Progenitor cell of endocrine pancreas (in vitro differentiated cells): ENCODE measurements around the gene SRP14. TPM values are rescaled to one million over a fixed set of nuclear protein-coding genes. Genes with fewer than 3 reads are reported as not detected.

Experiments used
- DNase-seq: peaks from one replicate; pipeline ENCODE4 v3.0.0; 2021; ENCODE audit warnings: low spot score; ENCODE audit not compliant: unreplicated experiment
- H3K27ac Mint-ChIP-seq: 2 replicates; pipeline ENCODE4 v1.8.0; 2021; ENCODE audit warnings: mild to moderate bottlenecking, moderate library complexity, mixed read lengths
- H3K27me3 Mint-ChIP-seq: 2 replicates; pipeline ENCODE4 v1.8.0; 2021; ENCODE audit warnings: mixed read lengths
- H3K36me3 Mint-ChIP-seq: 2 replicates; pipeline ENCODE4 v1.8.0; 2022; ENCODE audit warnings: mixed read lengths; ENCODE audit not compliant: insufficient read depth
- H3K4me1 Mint-ChIP-seq: 2 replicates; pipeline ENCODE4 v1.8.0; 2021; ENCODE audit warnings: low read depth, mixed read lengths
- H3K4me3 Mint-ChIP-seq: 2 replicates; pipeline ENCODE4 v1.8.0; 2021; ENCODE audit warnings: low read depth, mild to moderate bottlenecking, moderate library complexity, mixed read lengths
- H3K9me3 Mint-ChIP-seq: 2 replicates; pipeline ENCODE4 v1.8.0; 2021; ENCODE audit warnings: low read depth, mixed read lengths
- total RNA-seq: library from RNA; stranded (reverse); gene quantifications from 2 replicates; pipeline ENCODE4 v1.2.1, GENCODE V29; 2021
- TF ChIP-seq, protein P1 (sequence below): fragments of 200-600 bp; sonication (generic); IDR thresholded peaks from one replicate; pipeline ENCODE4 v1.5.0; 2021; ENCODE audit warnings: antibody characterized with exemption, mild to moderate bottlenecking; ENCODE audit not compliant: unreplicated experiment

Gene SRP14
- total RNA-seq, 1 donor from 2014 or later, result 282 TPM

GRCh38 chr15:40032125-40032839 is 6.7 kb downstream of the SRP14 start:
- Mint-ChIP-seq H3K36me3 (peaks cover 22% of the 10 kb centered on the region), H3K27me3 (no peaks in the 10 kb centered on the region), H3K4me3 (no peak overlapping the region), H3K9me3 (no peaks in the 10 kb centered on the region), H3K27ac (peak overlapping the region; percentile 9), H3K4me1 (peaks cover 5% of the 10 kb centered on the region)
- no peak for DNase-seq
- TF ChIP-seq, protein P1, sequence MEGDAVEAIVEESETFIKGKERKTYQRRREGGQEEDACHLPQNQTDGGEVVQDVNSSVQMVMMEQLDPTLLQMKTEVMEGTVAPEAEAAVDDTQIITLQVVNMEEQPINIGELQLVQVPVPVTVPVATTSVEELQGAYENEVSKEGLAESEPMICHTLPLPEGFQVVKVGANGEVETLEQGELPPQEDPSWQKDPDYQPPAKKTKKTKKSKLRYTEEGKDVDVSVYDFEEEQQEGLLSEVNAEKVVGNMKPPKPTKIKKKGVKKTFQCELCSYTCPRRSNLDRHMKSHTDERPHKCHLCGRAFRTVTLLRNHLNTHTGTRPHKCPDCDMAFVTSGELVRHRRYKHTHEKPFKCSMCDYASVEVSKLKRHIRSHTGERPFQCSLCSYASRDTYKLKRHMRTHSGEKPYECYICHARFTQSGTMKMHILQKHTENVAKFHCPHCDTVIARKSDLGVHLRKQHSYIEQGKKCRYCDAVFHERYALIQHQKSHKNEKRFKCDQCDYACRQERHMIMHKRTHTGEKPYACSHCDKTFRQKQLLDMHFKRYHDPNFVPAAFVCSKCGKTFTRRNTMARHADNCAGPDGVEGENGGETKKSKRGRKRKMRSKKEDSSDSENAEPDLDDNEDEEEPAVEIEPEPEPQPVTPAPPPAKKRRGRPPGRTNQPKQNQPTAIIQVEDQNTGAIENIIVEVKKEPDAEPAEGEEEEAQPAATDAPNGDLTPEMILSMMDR, result no peak

GRCh38 chr15:40031300-40031699 is 7.7 kb downstream of the SRP14 start:
- H3K27ac Mint-ChIP-seq, result peak overlapping the region; percentile 9

DNA sequence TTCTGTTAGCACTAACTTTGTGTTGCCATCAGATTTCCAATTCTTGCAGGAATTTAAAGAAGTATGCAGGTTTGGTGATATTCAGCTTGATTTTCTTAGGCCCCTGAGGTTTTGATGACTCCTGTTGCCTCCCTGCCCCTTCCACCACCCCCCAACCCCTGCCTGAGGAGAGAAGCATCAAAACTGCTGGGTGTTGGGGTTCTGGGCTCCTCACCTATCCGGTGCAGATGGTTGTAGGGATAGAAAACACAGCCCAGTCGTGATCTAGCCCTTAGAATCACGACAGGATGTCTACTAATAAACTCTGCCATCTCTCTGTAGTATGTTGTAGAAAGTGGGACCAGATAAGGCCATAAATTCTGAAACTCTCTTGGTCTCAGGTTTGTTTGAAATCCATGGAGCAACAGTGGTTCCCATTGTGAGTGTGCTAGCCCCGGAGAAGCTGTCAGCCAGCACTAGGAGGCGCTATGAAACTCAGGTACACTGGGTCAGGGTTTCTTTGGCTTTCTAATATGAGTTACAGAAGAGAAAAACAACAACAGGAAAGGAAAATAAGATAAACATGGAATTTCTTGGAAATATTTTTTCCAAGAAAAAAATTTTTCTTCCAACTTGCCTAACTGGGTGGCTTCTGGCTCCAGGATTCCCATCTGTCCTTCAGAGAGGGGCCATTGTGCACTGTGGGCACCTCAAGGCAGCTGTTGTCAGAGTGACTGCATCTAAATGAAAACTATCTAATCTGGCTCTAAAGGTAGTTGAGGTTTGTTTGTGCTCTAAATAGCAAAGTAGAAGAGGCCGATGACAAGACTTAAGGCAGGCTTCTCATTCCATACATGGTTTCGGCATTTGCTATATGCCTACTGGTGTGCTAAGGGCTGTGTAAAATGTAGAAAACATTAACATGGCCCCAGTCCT is 8.7 kb downstream of the SRP14 start:
- Mint-ChIP-seq H3K4me1 (no peaks in the 10 kb centered on the region), H3K4me3 (no peak overlapping the region), H3K36me3 (peaks cover 18% of the 10 kb centered on the region), H3K27ac (peak overlapping the region; percentile 44), H3K27me3 (no peaks in the 10 kb centered on the region), H3K9me3 (no peaks in the 10 kb centered on the region)
- no peak for DNase-seq
- TF ChIP-seq, protein P1, result peak; percentile 65

More at GRCh38 chr15:40031300-40031699, 7.7 kb downstream of the SRP14 start:
- TF ChIP-seq, protein P1, result no peak
- Mint-ChIP-seq H3K9me3 (no peaks in the 10 kb centered on the region), H3K4me3 (no peak overlapping the region), H3K36me3 (peaks cover 18% of the 10 kb centered on the region), H3K27me3 (no peaks in the 10 kb centered on the region), H3K4me1 (no peaks in the 10 kb centered on the region)
- DNase-seq, result no peak

DNA sequence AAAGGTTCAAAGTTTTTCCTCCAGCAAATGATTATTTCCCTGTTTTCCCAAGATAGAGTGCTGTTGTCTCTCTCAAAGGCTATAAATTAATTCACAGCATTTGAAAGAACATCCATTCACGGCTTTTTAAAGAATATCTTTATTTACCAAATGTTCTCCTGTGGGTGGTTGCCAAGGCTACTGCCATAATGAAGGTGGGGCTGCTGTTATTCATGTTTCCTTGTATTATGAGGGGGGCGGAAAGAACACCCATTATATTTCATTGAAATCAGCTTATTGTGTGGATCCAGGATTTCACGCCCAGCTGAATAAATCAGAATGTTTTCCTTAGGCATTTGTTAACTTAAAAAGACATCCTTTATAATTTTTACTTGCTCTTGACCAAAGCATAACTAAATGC is 10.1 kb downstream of the SRP14 start:
- H3K27ac Mint-ChIP-seq, result peak overlapping the region; percentile 25
- H3K36me3 Mint-ChIP-seq, result peaks cover 12% of the 10 kb centered on the region
- no peak for DNase-seq
- H3K4me3 Mint-ChIP-seq, result no peak overlapping the region
- H3K9me3 Mint-ChIP-seq, result no peaks in the 10 kb centered on the region
- no peaks in the 10 kb centered on the region for H3K27me3 Mint-ChIP-seq
- no peaks in the 10 kb centered on the region for H3K4me1 Mint-ChIP-seq
- TF ChIP-seq, protein P1, result no peak

- Mint-ChIP-seq H3K4me1 (no peaks in the 10 kb centered on the region), H3K27ac (no peak overlapping the region), H3K27me3 (no peaks in the 10 kb centered on the region), H3K4me3 (no peak overlapping the region), H3K9me3 (no peaks in the 10 kb centered on the region), H3K36me3 (peaks cover 15% of the 10 kb centered on the region)
- DNase-seq, result no peak
- TF ChIP-seq, protein P1, result no peak
These were observed 10.8 kb downstream of the SRP14 start for GRCh38 chr15:40028193-40028592.
